ENCODE results near the gene TDP1.
A peak's percentile ranks its signal among the peaks of the same experiment; 100 is the strongest.

Gene TDP1

DNA sequence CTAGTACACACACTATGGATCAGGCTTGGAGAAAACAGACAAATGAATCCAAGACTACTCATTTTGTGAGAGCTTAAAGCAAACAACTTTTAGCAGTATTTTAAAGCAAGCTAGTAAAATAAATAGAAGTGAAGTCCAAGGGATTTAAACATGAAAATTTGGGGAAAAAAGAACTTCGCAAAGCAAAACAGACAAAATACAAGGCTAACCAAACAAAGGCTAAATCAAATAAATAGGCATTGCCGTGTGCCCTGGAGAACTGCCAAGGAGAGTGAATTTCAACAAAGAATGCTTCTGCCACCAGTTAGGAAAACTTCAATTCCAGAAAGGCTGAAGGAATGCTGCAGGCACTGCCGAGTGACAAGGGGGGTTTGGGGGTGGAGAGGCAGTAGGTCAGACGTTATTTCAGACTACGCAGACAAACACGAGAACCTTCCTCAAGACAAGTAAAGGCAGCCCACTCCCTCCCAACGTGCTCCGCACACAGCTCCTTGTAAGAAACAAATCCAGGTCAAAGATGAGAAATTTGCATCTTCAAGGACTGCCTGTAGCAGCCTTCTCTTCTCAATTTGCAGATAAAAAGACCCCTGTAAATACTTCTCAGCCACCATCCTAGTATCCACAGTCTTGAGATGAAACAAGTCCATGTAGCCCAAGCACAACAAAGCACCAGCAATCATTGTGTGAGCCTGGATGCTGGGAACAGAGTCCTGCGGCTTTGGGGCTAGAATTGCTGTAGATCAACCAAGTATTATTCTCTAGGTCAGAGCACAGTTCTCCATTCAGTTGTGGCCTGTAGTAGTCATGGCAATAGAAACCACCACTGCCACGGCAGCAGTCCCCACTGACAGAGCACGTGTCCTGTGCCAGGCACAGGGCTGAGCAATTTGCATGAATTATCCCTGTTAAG, 44.5 kb upstream of the TDP1 start:
- H3K4me3 ChIP-seq (replicated peaks; ENCODE audit: low read depth, low read length): no peak overlapping the region
- TF ChIP-seq, protein P1, sequence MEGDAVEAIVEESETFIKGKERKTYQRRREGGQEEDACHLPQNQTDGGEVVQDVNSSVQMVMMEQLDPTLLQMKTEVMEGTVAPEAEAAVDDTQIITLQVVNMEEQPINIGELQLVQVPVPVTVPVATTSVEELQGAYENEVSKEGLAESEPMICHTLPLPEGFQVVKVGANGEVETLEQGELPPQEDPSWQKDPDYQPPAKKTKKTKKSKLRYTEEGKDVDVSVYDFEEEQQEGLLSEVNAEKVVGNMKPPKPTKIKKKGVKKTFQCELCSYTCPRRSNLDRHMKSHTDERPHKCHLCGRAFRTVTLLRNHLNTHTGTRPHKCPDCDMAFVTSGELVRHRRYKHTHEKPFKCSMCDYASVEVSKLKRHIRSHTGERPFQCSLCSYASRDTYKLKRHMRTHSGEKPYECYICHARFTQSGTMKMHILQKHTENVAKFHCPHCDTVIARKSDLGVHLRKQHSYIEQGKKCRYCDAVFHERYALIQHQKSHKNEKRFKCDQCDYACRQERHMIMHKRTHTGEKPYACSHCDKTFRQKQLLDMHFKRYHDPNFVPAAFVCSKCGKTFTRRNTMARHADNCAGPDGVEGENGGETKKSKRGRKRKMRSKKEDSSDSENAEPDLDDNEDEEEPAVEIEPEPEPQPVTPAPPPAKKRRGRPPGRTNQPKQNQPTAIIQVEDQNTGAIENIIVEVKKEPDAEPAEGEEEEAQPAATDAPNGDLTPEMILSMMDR (IDR thresholded peaks at IDR 0.05; ENCODE audit: low read depth, low read length, missing control alignments): no peak
- DNase-seq (ENCODE audit: extremely low read depth, low read depth): peak; percentile 19

DNA sequence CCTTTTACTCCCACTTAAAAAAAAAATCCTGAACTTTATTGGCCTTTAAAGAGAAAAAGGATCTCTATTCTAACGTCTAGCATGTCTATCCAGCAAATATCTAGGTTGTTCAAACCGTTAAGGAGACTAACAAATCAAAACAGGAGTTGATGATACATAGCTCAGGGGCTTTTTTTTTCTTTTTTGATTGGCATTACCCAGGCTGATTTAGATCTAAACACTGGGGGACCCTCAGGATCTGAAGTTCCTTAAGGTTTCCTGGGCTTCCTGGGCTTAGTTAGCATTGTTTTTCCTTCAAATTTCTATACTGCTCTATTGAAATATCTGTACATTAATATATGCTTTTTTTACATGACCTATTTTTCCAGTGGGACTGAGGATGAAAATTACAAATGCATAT, 43.5 kb upstream of the TDP1 start:
- TF ChIP-seq, protein P1 (IDR thresholded peaks at IDR 0.05; ENCODE audit: low read depth, low read length, missing control alignments): no peak
- DNase-seq (ENCODE audit: extremely low read depth, low read depth): no peak
- H3K4me3 ChIP-seq (replicated peaks; ENCODE audit: low read depth, low read length): no peak overlapping the region

DNA sequence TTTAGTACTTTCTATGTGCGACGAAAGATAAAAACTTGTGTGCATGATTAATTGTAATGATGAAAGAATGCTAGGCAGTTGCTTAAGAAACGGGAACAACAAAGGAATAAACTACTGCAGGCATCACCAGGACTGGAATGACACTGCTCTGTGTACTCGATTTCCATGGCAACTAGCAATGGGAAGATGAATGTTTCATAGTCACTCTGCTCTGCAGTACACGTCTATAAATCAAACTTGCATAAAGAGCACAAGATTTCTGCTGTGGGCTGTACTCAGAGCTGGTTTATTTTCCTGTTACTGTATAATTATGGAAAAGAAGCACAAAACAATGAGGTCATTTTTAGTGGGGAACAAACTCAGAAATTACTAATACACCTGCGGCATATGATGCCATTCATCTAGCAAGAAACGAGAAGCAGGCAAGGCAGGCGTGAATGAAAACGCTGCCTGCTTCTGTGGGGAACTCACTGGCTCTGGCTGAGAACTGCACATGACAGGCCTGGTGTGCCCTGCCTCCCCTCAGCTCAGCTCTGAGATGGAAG, 43.0 kb upstream of the TDP1 start:
- peak; percentile 71 for DNase-seq (ENCODE audit: extremely low read depth, low read depth)
- H3K4me3 ChIP-seq (replicated peaks; ENCODE audit: low read depth, low read length): no peak overlapping the region
- TF ChIP-seq, protein P1 (IDR thresholded peaks at IDR 0.05; ENCODE audit: low read depth, low read length, missing control alignments): no peak

DNA sequence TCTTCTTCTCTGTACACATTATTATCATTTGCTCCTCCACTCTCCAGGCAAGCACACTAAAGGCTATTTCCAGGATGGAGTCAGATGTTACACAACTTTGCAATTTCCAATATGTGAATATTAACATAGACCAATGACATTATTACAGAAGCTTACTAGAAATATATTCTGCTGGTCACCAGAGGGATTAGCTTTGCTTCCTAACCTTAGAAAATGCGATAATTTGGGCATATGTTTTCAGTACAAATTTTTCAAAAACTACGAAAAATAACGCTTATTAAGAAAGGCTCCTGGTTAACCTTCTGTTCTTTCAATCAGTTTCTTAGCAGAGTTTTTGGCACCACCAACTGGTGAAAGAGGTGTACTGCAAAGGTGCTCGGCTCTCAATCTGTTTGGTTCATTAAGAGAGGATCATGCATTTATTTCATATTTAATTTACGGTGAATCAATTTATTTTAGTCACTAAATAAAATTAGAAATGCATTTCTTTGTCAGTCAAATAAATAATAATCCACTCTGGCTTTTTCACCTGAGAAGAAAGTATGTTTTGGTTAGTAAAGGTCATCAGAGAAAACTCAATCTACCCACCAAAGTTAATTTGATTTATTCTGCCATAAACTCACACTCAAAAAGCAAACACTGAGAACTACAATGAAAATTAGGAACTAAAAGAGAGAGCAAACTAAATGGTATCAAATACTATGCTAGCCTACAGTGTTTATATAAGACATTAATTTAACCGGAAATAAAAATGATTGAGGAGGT, 40.4 kb upstream of the TDP1 start:
- H3K4me3 ChIP-seq (replicated peaks; ENCODE audit: low read depth, low read length): no peak overlapping the region
- DNase-seq (ENCODE audit: extremely low read depth, low read depth): peak; percentile 43

DNA sequence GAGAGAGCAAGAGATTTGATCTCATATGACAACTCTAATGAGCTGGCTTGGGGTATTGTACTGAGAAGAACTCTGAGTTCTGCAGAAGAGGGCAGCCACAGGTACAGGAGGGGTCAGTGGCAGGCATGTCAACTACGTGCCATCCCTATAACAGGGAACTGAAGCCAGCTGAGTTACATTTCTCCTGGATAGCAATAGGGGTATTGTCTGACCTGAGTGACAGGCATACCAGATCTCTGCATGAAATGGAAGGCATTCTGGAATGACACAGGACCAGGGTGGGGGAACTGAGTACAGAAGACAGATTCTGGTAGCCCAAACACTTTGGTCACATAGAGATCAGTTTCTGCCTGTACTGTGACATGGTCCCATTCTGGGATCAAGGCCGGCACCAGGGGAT, 37.0 kb upstream of the TDP1 start:
- TF ChIP-seq, protein P1 (IDR thresholded peaks at IDR 0.05; ENCODE audit: low read depth, low read length, missing control alignments): no peak
- no peak for DNase-seq (ENCODE audit: extremely low read depth, low read depth)
- H3K4me3 ChIP-seq (replicated peaks; ENCODE audit: low read depth, low read length): no peak overlapping the region

More for the DNA sequence above, 40.4 kb upstream of the TDP1 start:
- TF ChIP-seq, protein P1 (IDR thresholded peaks at IDR 0.05; ENCODE audit: low read depth, low read length, missing control alignments): peak; percentile 88

- TF ChIP-seq, protein P1 (IDR thresholded peaks at IDR 0.05; ENCODE audit: low read depth, low read length, missing control alignments): no peak
- no peak for DNase-seq (ENCODE audit: extremely low read depth, low read depth)
- no peak overlapping the region for H3K4me3 ChIP-seq (replicated peaks; ENCODE audit: low read depth, low read length)
Observed at GRCh38 chr14:89920056-89920455, 35.7 kb upstream of the TDP1 start.

Measured in HFF-Myc (cell line).